Left ventricle myocardium inferior (tissue), 1 donor: Measurements from ENCODE around the gene SCYL2. TPM values are rescaled to one million over a fixed set of nuclear protein-coding genes. Genes with fewer than 3 reads are reported as not detected.

Source experiments
- DNase-seq: peaks from one replicate; pipeline ENCODE4 v3.0.0-alpha.2; 2020
- H3K27ac ChIP-seq: fragments of 200-600 bp; replicated peaks from 2 replicates; pipeline ENCODE4 v1.8.0; 2021
- H3K27me3 ChIP-seq: fragments of 200-600 bp; 2 replicates; pipeline ENCODE4 v1.8.0; 2021; ENCODE audit warnings: low read depth
- H3K36me3 ChIP-seq: fragments of 200-600 bp; 2 replicates; pipeline ENCODE4 v1.8.0; 2021
- H3K4me1 ChIP-seq: fragments of 200-600 bp; 2 replicates; pipeline ENCODE4 v1.8.0; 2021
- H3K4me3 ChIP-seq: fragments of 200-600 bp; 2 replicates; pipeline ENCODE4 v1.8.0; 2021; ENCODE audit warnings: mild to moderate bottlenecking, moderate library complexity
- H3K9me3 ChIP-seq: fragments of 200-600 bp; replicated peaks from 2 replicates; pipeline ENCODE4 v1.8.0; 2021
- CTCF ChIP-seq: fragments of 200-600 bp; IDR thresholded peaks from 2 replicates; pipeline ENCODE4 v1.8.0; 2021; ENCODE audit warnings: antibody characterized with exemption, mild to moderate bottlenecking, borderline replicate concordance
- intact Hi-C: fragments of 100-400 bp; cut with micrococcal nuclease; formaldehyde crosslinking; loops from one replicate; pipeline ENCODE4 v1.11.0; 2022
- total RNA-seq: library from RNA; stranded (reverse); fragmentation: NEBNext Ultra II Directional; extraction: Animal tissue kit (Norgen Biotek cat#: 25700); gene quantifications from one replicate; pipeline ENCODE4 v1.2.1, GENCODE V29; 2021
- donor health status: DM: no; HTN: yes; CAD: no; lungs with severe emphysema.

Gene SCYL2
- total RNA-seq, 1 donor from 2014 or later, result 36.2 TPM

- H3K27me3 ChIP-seq, result no peaks in the 10 kb centered on the region
- no peaks in the 10 kb centered on the region for H3K4me1 ChIP-seq
- H3K27ac ChIP-seq, result no peak overlapping the region
- TF ChIP-seq CTCF, result no peak
- peaks cover 72% of the 10 kb centered on the region for H3K36me3 ChIP-seq
- DNase-seq, result no peak
- no peak overlapping the region for H3K4me3 ChIP-seq
- intact Hi-C loops, result no loop called here
- H3K9me3 ChIP-seq, result no peaks in the 10 kb centered on the region
Measured at GRCh38 chr12:100317371-100317770, 50.4 kb downstream of the SCYL2 start.

DNA sequence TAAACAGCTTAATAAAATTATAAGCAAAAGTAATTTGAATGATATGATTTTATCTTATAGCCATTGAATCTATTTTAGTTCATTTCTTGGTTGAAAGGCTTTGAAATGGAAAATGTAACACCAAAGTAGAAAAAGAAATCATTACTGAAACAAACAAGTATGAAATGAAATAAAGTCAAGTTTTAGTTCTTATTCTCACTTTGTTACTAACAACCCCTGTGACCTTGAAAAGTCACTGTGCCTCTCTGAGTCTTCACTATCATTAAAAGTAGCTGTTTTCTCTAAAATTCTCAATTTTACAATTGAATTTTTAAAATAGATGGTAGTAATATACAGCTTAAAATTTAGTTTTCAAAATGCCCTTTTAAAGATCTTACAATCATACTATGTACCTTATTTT lies 57.5 kb downstream of the SCYL2 start:
- DNase-seq, result no peak
- TF ChIP-seq CTCF, result no peak
- H3K4me3 ChIP-seq, result no peak overlapping the region
- H3K27me3 ChIP-seq, result no peaks in the 10 kb centered on the region
- H3K9me3 ChIP-seq, result no peaks in the 10 kb centered on the region
- intact Hi-C loops, result no loop called here
- H3K36me3 ChIP-seq, result peaks cover 53% of the 10 kb centered on the region
- H3K4me1 ChIP-seq, result no peaks in the 10 kb centered on the region
- H3K27ac ChIP-seq, result no peak overlapping the region

DNA sequence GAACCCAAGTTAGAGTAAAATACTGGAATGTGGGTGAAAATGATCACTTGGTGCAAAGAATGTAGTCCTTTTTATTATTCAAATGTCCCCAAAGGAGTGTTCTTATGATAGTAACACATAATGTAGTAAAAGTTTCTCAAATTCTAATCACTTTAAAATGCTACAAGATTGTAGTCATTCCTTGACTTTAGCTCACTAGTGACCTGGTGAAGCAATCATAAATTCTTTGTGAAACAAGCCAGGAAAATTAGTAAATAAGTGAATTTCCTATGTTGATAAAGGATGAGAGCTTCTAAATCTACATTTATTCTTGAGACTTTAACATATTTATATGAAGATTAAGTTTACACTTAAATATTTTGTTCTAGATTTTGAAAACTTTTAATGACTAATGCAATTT lies 59.2 kb downstream of the SCYL2 start:
- Histone ChIP-seq H3K4me1 (no peaks in the 10 kb centered on the region), H3K36me3 (peaks cover 63% of the 10 kb centered on the region), H3K4me3 (no peak overlapping the region), H3K27me3 (no peaks in the 10 kb centered on the region), H3K9me3 (no peaks in the 10 kb centered on the region), H3K27ac (no peak overlapping the region)
- DNase-seq, result no peak
- intact Hi-C loops, result no loop called here
- no peak for TF ChIP-seq CTCF

GRCh38 chr12:100329800-100330199 lies 62.8 kb downstream of the SCYL2 start:
- H3K36me3 ChIP-seq, result peaks cover 82% of the 10 kb centered on the region
- no peaks in the 10 kb centered on the region for H3K9me3 ChIP-seq
- H3K27me3 ChIP-seq, result no peaks in the 10 kb centered on the region
- H3K4me1 ChIP-seq, result no peaks in the 10 kb centered on the region
- TF ChIP-seq CTCF, result no peak
- intact Hi-C loops, result no loop called here
- H3K4me3 ChIP-seq, result no peak overlapping the region
- H3K27ac ChIP-seq, result no peak overlapping the region
- no peak for DNase-seq

DNA sequence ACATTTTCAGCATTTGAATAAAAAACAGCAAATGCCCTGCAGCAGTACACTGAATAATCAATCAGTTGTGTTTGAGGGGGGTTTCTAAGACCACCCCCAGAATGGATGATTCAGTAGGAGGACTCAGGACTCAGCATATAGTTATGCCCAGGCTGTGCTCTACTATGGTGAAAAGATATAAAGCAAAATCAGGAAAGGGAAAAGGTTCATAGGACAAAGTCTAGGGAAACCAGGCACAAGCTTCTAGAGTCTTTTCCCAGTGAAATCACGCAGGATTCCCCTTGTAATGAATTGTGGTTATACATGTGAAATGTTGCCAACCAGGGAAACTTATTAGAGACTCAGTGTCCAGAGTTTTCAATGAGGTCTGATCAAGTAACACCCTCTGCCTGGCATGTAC lies 64.9 kb downstream of the SCYL2 start:
- Histone ChIP-seq H3K36me3 (peaks cover 90% of the 10 kb centered on the region), H3K27ac (no peak overlapping the region), H3K9me3 (no peaks in the 10 kb centered on the region), H3K4me3 (no peak overlapping the region), H3K27me3 (no peaks in the 10 kb centered on the region), H3K4me1 (no peaks in the 10 kb centered on the region)
- intact Hi-C loops, result no loop called here
- DNase-seq, result no peak
- no peak for TF ChIP-seq CTCF

DNA sequence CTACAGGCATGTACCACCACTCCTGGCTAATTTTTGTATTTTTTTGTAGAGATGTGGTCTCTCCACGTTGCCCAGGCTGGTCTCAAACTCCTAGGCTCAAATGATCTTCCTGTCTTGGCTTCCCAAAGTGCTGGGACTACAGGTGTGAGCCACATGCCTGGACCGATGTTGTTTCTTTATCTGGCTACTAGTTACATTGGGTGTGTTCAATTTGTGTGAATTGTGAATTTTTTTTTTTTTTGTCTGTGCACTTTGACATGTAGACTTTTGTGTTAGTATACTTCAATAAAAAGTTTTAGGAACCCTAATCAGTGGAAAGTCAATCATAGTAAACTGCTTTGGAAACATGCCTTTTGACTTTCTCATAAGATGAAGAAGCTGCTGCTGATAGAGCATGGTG lies 65.9 kb downstream of the SCYL2 start:
- H3K9me3 ChIP-seq, result no peaks in the 10 kb centered on the region
- no peak for DNase-seq
- H3K36me3 ChIP-seq, result peaks cover 90% of the 10 kb centered on the region
- no peaks in the 10 kb centered on the region for H3K4me1 ChIP-seq
- no peak overlapping the region for H3K27ac ChIP-seq
- H3K27me3 ChIP-seq, result no peaks in the 10 kb centered on the region
- no peak for TF ChIP-seq CTCF
- intact Hi-C loops, result no loop called here
- no peak overlapping the region for H3K4me3 ChIP-seq
